Transverse colon (tissue), 4 donors: ENCODE measurements around the gene PTPRN2.

ENCODE experiments used
- POLR2A ChIP-seq: fragments of 450-650 bp; IDR thresholded peaks from one replicate; pipeline ENCODE4 v1.6.1; 2016; ENCODE audit warnings: antibody characterized with exemption, mild to moderate bottlenecking, moderate library complexity
- POLR2AphosphoS5 ChIP-seq, 3 donors: sonication (generic); formaldehyde crosslinking; IDR thresholded peaks; one replicate each; pipeline ENCODE4 v1.6.1; 2016; ENCODE audit warnings: antibody characterized with exemption in 3 of 3
- TF ChIP-seq, protein P1 (sequence below), 5 experiments: fragments of 200-600 bp in 3 of 5; fragments of 450-650 bp in 2 of 5; sonication (generic) in 3 of 5; IDR thresholded peaks; 1 replicate in 2 of 5; 2 replicates in 3 of 5; pipeline ENCODE4 v1.5.1; 2016 to 2017; ENCODE audit warnings: antibody characterized with exemption in 5 of 5, inconsistent platforms in 3 of 5, mild to moderate bottlenecking in 2 of 5, moderate library complexity in 1 of 5

DNA sequence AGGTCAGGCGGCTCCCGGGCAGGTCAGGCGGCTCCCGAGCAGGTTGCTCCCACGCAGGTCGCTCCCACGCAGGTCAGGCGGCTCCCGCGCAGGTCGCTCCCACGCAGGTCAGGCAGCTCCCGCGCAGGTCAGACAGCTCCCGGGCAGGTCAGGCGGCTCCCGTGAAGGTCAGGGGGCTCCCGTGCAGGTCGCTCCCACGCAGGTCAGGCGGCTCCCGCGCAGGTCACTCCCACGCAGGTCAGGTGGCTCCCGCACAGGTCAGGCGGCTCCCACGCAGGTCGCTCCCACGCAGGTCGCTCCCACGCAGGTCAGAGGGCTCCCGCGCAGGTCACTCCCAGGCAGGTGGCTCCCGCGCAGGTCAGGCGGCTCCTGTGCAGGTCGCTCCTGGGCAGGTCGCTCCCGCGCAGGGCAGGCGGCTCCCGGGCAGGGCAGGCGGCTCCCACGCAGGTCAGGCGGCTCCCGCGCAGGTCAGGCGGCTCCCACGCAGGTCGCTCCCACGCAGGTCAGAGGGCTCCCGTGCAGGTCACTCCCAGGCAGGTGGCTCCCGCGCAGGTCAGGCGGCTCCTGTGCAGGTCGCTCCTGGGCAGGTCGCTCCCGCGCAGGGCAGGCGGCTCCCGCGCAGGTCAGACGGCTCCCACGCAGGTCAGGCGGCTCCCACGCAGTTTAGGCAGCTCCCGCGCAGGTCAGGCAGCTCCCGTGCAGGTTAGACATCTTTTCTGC, 30.7 kb downstream of the PTPRN2 start:
- TF ChIP-seq, protein P1, sequence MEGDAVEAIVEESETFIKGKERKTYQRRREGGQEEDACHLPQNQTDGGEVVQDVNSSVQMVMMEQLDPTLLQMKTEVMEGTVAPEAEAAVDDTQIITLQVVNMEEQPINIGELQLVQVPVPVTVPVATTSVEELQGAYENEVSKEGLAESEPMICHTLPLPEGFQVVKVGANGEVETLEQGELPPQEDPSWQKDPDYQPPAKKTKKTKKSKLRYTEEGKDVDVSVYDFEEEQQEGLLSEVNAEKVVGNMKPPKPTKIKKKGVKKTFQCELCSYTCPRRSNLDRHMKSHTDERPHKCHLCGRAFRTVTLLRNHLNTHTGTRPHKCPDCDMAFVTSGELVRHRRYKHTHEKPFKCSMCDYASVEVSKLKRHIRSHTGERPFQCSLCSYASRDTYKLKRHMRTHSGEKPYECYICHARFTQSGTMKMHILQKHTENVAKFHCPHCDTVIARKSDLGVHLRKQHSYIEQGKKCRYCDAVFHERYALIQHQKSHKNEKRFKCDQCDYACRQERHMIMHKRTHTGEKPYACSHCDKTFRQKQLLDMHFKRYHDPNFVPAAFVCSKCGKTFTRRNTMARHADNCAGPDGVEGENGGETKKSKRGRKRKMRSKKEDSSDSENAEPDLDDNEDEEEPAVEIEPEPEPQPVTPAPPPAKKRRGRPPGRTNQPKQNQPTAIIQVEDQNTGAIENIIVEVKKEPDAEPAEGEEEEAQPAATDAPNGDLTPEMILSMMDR (IDR thresholded peaks at IDR 0.05) = no peak
- no peak for TF ChIP-seq POLR2A
- no peak for TF ChIP-seq POLR2AphosphoS5 (IDR thresholded peaks at IDR 0.05)
